GM10248 (cell line): ENCODE results near the gene MEAF6.

Experiments used
- CTCF ChIA-PET: fragments of 300-600 bp; sonication (Branson Sonifier 250); formaldehyde crosslinking; extraction: SDS; loops from one replicate; lab custom pipeline; 2021; ENCODE audit warnings: antibody characterized with exemption; lab: Yijun Ruan, JAX
- POLR2A ChIA-PET: fragments of 350-650 bp; sonication (Branson Sonifier 250); formaldehyde crosslinking; extraction: SDS; loops from one replicate; lab custom pipeline; 2020; ENCODE audit warnings: antibody characterized with exemption; lab: Yijun Ruan, JAX
- DNase-seq: peaks from one replicate; pipeline ENCODE4 v3.0.0; 2012; ENCODE audit errors: extremely low spot score
- TF ChIP-seq, protein P1 (sequence below): IDR thresholded peaks from 2 replicates; pipeline ENCODE4 v1.5.1; 2012; ENCODE audit warnings: mild to moderate bottlenecking, low read depth; ENCODE audit errors: extremely low read depth, missing control alignments, control extremely low read depth

Gene MEAF6

DNA sequence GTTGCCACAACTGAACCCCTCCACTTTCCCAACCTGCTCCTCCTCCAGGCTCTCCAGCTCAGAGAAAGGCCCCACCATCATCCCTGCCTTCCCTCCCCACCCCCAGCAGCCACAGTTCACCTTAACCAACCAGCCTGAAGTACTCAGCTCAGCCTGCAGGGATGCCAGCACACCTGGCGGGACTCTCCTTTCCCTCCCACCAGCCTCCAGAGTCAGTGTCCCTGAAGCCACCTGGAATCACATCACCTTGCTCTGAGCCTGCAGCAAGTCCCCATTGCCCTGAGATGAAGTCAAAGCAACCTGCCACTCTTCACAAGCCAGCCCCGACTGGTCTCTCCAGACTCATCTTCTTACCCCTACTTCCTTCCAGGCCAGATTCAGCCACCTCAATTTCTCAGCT is 66.4 kb downstream of the MEAF6 start:
- POLR2A ChIA-PET = no interaction called here
- CTCF ChIA-PET = interaction anchor here (4.5 to 5.3 kb wide), 2 partner anchors 13 to 39 kb away, joined by 18 to 38 read pairs; no protein-coding TSS in a partner anchor

DNA sequence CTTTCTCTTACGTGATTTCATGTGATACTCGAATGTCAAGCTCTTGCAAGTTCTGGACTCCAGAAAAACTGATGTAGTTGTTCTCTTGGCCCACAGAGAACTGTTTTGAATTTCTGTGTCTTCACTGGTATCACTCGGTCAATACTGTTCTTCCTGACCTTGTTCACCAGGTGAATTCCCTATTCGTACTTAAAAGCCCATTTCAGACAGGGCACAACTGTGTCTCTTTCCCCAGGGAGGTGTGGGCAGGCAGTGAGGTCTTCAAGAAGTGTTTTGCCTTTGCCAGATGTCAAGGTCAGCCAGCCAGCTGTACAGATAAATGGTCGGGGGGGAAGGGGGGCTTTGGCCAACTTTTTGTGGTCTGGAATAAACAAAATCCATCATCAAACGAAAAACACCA is 67.7 kb downstream of the MEAF6 start:
- CTCF ChIA-PET = interaction anchor here (0.9 to 5.3 kb wide), 3 partner anchors 10 to 40 kb away, joined by 3 to 38 read pairs (median 18); no protein-coding TSS in a partner anchor
- TF ChIP-seq, protein P1, sequence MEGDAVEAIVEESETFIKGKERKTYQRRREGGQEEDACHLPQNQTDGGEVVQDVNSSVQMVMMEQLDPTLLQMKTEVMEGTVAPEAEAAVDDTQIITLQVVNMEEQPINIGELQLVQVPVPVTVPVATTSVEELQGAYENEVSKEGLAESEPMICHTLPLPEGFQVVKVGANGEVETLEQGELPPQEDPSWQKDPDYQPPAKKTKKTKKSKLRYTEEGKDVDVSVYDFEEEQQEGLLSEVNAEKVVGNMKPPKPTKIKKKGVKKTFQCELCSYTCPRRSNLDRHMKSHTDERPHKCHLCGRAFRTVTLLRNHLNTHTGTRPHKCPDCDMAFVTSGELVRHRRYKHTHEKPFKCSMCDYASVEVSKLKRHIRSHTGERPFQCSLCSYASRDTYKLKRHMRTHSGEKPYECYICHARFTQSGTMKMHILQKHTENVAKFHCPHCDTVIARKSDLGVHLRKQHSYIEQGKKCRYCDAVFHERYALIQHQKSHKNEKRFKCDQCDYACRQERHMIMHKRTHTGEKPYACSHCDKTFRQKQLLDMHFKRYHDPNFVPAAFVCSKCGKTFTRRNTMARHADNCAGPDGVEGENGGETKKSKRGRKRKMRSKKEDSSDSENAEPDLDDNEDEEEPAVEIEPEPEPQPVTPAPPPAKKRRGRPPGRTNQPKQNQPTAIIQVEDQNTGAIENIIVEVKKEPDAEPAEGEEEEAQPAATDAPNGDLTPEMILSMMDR = no peak
- DNase-seq = no peak
- POLR2A ChIA-PET = no interaction called here

More for the DNA sequence above, 66.4 kb downstream of the MEAF6 start:
- TF ChIP-seq, protein P1 = no peak
- no peak for DNase-seq

DNA sequence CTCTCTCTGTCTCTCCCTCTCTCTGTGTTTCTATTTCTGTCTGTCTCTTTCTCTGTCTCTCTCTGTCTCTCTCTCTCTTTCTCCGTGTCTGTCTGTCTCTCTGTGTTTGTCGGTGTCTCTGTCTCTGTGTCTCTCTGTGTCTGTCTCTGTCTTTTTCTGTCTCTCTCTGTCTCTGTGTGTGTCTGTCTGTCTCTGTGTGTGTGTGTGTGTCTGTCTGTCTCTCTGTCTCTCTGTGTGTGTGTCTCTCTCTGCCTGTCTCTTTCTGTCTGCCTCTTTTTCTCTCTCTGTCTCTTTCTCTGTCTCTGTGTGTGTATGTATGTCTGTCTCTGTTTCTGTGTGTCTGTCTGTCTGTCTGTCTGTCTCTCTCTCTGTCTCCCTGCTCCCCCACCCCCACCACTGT is 71.9 kb downstream of the MEAF6 start:
- TF ChIP-seq, protein P1 = no peak
- no peak for DNase-seq
- CTCF ChIA-PET = no interaction called here
- POLR2A ChIA-PET = no interaction called here
